HG02884 (cell line): ENCODE measurements around the gene PNKP.

ENCODE experiments used
- ATAC-seq: cut with Tn5 transposase; IDR thresholded peaks from one replicate; pipeline ENCODE4 v1.9.1; 2021; ENCODE audit warnings: mild to moderate bottlenecking, moderate library complexity; ENCODE audit not compliant: unreplicated experiment

Gene PNKP

DNA sequence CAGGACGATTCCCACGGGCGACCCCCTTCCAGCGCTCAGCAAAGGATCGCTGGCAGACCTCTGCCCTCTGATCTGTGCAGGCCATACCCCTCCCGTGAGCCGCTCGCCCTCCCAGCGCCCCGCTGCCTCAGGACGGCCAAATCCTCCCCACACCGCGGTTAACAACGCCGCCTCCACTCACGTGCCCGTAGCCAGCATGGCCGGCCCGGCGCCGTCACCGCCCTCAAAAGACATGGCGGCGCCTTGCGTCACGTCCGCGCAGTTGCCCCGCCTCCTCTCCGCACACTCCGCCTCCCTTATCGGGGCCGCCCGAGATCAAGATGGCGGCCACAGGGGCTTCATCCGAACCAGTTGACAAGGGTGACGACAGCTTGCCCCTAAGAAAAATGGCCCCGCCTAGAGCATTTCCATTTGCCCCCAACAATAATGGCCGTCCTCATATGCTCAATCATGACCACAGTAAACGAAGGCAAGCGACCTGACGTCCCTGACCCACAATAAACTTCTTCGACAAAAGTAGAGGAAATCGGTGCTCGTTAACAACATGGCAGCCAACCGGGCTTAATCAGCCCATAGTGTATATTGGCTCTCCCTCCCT lies 9.1 kb upstream of the PNKP start:
- ATAC-seq, result peak; percentile 41

DNA sequence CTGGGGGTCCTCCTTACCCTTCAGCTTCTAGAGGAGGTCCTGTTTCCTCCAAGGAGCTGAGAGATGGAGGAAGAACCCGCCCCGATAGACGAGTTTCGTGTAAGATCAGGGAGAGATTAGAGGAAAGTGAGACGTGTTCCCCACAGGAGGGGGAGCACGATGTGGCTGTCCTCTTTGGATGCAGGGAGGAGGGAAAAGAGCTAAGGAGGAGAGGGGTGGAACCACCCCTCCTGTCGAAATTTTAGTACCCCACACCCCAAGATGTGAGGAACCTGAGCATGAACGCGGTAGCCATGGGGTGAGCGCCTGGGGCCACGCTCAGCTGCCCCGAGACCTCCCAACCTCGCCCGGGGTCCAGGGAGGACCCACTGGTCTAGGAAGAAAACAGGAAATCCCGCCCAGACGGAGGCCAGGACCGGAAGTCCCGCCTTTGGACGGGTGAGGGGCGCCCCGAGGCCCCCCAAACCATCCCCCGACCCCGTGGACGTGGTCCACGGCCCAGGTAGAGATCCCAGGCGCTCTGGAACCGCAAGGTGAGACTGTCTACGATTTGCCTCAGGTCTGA lies 8.6 kb upstream of the PNKP start:
- ATAC-seq, result no peak

DNA sequence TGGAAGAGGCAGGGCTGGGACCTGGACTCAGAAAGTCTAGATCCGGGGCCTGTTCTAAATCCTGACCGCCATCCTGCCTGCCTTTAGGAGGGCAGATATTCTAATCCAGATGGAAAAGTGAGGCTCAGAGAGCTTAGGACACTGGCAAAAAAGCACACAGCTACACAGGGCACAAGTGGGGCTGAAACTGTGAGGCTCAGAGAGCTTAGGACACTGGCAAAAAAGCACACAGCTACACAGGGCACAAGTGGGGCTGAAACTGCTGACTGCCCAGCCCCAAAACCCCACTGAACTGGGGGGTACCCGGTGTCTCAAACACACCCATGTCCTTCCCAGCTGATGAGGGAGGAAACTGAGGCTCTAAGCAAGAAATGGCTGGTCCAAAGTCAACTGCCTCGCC lies 7.8 kb upstream of the PNKP start:
- no peak for ATAC-seq

DNA sequence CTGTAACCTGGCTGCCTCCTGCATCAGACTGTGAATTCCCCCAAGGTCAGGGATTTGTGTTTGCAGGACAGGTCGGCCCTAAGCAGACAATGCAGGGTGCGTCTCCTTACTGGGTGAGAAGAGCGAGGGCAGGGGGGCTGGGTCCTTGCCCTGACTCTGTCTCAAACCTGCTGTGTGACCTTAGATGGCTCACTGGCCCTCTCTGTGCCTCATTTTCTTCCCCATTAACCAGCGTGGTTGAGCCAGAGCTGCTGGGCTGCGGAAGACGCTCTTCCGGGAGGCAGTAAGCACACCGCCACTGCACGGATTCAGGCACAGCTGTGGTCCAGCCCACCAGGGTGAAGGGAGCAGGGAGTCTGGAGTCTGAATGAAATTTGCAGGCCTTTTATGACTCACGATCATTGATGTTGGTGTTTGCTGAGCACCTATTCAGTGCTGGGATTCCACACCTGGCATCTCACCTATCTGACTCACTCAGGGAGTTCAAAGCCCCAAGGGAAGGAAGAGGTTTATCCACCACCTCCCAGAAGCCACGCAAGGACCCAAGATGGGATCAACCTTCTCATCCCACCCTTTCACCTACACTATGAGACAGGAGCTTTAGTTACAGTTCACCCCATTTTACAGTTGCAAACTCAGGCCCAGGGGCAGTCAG lies 7.3 kb upstream of the PNKP start:
- no peak for ATAC-seq

DNA sequence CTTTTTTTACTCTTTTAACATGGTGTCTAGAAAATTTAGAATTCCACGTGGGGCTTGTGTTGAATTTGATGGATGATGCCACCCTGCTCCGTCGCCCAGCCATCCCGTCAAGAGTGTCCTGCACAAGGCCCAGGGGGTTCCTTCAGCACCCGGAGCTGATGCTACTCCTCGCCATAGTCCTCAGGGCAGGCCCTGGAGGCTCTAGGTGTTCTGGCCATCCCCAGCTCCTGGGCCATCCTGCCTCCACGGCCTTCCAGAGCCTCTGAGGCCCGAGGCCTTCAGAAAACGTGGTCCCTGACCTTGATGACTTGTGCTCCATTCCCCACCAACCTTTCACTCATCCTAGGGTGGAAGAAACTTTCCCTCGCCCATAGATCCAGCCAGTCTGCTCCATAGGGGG lies 6.5 kb upstream of the PNKP start:
- ATAC-seq, result no peak

DNA sequence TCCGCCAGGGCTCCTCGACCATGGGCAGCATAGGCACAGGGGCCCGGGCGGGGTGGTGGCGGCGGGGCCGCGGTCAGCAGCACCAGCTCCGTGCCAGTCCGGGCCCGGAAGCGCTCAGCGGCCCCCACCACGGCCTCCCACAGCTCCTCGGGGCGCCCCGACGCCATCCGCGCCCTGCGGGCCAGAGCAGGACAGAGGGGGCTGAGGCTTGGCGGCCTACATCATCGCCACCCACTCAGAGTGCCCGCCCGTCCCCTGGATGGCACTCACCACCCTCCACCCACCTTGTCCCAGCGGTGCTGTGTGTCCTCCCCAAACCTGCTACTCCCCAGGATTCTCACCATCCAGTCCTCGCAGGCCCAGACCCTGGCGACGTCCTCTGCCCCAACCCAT lies 5.7 kb upstream of the PNKP start:
- no peak for ATAC-seq

DNA sequence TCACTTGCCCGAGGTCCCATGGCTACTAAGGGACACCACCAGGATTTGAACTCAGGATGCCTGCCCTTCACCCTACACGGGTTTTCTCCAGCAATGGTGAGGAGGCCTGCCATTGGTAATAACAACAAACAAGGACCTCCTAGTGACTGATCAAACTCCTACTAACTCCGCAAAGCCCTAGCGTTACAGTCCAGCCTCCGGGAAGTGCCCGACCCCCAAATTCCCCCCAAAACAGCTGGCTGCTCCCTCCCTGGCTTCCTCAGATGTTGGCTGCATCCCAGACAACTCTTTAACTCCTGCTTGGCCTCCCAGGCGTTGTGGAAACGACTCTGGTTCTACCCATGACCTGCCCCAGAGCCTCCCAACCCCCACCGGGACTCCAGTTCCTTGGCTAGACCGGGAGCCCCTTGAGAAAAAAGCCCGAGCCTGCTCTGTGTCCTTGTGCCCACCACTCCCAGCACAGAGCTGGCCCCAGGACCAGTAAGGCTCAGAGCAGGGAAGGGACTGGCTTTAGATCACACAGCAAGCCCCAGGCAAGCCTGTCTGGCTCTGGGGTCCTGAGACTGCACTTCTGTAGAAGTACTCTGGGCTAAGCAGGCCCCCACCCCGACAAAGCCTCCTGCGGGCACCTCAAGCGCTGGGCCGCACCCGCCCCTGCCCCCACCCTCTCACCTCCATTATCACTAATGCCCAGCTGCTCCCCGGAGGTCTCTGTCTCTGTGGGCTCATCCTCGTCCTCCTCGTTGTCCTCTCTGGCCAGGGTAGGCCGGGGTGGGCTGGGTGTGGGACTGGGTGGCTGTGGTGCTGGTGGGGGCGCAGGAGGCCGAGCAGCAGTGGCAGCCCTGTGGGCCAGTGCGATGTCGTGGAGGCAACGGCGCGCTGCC lies 5.1 kb upstream of the PNKP start:
- no peak for ATAC-seq

DNA sequence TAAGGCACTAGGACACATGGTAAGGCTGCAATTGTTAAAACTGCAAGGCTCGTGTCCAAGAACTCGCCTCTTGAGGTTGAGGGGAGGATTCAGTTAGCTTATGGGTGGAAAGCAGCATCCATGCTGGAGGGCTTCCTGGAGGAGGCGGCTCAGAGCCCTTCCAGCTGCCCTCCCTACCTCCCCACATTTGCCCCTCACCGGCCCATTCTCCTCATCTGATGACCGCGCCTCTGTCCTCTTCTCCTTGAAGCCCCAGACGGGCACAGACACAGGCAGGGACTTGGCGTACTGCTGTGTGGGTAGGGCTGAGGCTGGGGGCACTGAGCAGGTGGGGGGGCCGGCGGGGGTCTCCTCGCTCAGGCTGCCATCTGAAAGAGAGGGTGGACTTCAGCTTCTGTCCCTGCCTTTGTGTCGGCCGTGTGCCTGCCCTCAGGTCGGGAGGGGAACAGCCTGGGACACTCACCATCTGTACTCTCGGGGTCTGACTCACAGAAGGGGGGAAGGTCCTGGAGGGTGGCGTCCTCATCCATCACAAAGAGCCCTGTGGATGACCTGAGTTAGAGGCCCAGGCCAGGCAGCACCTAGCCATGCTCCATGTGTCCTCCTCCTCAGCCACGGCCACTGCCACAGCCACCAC lies 4.1 kb upstream of the PNKP start:
- no peak for ATAC-seq

DNA sequence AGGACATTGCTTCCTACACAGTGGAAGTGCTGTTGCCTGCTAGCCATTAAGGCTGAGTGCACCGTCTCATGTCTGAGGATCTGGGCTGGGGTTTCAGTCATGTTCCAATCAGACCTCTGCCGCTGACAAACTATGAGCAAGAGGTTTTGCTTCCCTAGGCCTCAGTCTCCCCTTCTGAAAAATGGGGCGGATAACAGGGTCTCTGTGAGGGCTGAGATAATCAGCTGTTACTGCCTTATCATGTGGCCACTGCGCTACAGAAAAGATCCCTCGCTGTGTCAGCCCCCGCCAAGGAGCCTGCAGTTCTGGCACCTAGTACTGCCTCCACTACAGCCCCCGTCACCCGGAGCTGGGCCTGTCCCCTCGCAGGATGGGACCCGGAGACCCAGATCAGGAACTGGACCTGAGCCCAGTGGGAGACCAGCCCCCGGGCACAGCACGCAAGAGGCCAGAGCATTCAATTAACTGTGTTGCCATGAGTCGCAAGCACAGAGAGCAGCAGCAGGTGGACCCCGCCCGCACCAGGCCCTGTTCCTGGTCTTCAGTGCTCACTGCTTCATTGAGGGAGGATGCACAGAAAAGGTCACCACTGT lies 3.0 kb upstream of the PNKP start:
- no peak for ATAC-seq

DNA sequence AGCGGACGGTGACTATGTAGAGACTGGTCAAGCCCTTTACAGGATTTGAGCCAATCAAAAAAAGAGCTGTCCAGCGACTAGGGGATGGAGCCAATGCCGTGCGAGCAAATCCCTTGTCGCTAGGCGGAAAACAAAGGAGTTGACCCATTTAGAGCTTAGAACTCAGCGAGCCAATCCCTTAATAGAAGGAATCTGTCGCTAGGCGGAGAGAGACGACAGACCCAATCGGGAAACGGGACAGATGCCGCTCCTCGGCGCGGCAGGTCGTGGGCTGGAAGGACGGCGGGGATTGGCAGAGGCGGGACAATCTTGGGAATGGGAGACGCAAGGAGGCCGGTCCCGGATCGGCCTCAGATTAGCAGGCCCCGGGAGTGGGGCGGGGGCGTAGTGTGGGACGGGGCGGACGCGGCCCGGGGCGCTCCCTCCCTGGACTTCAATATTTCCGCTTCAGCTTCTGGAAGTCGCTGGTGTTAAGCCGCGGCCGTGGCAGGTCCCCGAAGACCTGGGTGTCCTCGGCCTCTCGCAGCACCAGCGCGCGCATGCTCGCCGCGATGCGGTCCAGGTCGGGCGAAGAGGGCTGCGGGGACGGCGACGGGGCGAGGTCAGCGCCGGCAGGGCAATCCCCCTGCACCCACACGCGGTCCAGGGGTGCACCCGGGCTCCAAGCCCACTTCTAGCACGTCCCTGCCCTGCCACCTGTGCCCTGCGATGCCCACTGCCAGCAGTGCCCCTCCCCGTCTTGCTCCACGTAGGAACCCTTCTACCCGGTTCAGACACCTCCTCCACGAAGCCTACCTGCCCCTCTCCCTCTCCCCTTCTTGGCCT lies 2.3 kb upstream of the PNKP start:
- ATAC-seq, result peak; percentile 57

DNA sequence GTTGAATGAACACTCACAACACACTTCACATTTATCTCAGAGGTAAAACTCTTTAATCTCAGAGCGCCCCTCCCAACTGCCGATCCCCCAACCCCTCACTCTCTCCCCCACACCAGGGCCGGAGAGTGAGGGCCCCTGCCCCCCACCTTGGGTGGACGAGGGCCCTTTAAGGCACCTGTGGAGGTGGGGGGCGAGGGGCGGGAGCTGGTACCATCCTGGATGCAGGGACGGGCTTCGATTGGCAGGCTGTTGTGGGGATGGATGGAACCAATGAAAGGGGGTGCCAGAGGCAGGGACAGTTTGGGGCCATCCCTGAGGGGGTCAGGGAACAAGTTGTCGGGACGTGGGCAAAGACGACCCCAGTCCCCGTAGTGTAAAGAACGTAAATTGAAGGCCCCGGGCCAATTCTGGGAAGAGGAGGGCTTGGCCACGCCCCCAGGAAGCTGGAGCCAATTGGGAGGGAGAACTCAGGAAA lies 1.7 kb upstream of the PNKP start:
- ATAC-seq, result no peak

DNA sequence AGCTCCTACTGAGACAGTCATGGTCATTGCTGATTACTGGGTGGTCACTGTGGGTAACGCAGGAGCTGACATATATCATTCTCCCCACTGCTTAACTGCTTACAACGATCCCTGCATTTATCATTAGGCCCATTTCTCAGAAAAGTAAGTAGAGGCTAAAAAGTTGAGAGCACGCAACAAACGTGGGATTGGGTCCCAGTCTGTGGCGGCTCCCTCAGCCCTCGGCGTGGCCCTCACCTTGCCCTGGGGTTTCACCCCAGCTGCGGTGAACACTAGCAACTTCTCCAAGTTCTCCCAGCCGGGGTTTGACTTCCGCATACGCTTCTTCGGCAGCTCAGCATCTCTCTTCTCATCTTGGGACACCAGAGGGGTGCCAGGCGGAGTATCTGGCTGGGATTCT lies 2.5 kb downstream of the PNKP start:
- ATAC-seq, result no peak

DNA sequence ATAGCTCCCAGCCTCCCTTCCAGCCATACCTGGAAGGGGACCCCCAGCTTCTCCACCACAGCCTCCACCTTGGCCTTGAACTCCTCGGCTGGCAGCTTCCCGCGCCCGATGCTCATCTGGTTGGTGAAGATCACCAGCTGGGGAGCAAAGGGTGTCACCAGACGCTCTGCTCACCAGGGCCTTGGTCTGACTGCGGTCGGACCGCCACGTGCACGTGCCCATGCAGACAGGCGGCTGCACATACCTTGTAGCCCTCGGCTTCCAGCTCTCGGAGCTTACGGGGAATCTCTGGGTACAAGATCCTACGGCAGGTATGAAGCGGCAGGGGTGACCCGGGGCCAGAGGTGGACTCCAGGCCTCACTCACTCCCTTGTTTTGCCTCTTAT lies 3.4 kb downstream of the PNKP start:
- no peak for ATAC-seq

DNA sequence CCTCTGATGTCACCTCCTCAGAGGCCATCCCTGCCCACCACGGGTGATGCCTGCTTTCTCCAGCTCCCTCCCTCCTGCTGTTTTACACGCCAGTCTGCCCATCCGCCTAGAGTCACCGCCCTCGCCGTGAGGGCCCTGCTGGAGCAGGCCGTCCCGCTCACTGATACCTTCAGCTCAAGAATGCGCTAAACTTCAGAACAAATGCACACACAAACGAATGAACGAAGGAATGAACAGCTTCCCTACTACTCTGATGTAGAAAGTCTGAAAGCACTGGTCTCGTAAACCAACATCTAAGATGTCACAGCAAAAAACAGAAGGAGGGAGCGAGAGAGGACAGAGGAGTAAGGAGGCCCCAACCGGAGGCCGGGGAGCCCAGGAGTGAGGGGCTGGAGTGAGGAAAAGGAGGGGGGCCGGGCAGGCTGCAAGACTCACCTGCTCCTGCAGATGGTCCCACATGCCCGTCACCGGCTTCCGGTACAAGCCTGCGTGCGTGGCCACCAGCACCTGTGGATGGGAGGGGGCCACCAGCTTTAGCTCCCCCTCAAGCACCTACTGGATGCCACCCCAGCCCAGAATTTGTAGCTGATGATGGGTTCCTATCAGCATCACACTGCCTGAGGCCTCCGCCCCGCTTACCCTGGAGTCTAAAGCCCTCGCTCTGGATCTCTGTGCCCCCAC lies 4.0 kb downstream of the PNKP start:
- ATAC-seq, result no peak

DNA sequence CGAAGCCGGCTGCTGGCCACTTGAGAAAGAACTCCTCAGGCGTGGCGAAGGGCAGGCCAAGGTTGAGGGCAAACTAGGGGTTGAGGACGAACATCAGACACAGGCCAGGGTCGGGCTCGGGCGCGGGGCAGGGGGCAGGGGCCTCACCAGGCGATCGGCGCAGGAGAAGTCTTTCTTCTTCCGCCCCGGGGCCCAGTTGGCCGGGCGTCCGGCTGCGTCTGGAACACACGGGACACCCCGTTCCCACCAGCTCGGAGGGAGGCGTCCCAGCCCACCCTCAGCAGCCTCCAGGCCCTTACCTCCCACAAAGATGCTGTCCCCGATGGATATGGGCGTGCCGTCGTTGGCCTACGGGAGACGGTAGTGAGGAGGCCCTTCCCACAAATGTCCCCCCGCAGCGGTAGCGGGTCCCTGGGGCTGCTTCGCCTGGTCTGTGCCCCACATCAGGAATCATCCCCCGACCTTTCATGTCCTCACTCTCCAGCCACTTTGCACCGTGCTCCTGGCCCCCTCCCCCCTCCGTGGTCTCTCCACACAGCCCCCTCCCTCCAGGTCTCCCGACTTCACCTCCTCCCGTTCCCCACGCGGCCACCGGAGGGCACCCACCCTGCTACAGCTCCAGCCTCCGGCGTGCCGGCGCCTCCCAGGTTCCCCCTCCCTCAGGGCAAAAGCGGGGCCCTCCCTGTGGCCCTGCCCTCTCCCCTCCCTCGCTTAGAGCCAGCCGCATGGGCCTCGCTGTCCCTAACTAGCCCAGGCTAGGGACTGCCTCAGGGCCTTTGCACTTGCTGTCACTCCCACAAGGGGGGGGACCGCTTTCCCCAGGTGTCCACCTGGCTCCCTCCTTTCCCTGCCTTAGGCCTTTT lies 4.8 kb downstream of the PNKP start:
- no peak for ATAC-seq

DNA sequence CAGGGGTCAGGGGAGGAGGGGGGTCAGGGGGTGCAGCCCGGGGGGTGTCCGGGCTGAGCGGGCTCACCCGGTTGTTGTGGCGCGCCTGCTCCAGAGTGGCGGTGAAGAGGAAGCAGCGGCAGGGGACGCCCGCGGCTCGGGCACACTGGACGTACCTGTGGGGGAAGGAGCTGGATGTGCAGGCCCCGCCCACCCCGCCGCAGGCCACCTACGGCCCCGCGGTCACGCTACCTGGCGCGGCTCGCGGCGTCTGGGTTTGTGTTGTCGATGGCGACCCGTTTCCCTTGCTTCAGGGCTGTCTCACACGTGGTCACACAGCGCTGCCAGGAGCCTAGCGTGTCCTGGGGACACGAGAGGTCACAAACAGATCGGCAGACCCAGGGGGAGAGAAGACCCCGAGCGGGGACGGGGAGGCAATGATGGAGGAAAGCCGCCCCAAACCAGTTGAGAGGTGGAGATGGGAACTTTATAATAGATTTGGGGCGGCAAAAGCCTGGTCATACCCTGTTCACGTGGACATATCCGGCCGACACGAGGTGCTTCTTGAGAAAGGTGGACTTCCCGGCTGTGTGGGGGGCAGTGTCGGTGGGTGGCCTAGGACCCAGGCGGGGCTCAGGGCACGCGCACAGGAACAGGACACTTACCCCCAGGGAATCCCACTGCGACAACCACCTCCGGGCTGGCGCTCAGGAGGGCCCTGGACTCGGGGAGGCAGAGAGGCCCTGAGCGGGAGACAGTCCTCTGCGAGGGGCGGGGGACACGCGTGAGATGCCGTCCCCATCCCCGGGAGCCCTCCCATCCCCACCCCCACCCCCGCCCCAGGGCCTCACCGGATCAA lies 5.6 kb downstream of the PNKP start:
- no peak for ATAC-seq

DNA sequence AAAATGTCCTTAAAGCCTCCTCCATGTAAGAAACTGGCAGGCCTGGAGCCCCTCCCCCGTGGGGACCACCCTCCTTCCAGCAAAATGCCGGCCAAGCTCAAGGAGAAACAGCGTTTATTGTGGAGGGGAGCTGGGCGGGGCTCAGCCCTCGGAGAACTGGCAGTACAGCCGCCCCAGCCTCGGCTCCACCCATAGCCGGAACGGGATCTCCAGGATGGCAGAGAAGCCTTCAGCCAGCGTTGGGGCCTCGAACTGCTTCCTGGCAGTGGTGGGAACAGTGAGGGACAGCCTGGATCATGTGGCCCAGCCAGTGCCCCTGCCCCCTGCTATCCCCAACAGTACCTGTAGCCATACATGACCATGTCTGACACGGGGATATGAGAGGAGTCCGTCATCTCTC lies 6.3 kb downstream of the PNKP start:
- ATAC-seq, result no peak
